ENCODE data around the gene GLUL.
A peak's percentile ranks its signal among the peaks of the same experiment; 100 is the strongest.

GLUL gene

DNA sequence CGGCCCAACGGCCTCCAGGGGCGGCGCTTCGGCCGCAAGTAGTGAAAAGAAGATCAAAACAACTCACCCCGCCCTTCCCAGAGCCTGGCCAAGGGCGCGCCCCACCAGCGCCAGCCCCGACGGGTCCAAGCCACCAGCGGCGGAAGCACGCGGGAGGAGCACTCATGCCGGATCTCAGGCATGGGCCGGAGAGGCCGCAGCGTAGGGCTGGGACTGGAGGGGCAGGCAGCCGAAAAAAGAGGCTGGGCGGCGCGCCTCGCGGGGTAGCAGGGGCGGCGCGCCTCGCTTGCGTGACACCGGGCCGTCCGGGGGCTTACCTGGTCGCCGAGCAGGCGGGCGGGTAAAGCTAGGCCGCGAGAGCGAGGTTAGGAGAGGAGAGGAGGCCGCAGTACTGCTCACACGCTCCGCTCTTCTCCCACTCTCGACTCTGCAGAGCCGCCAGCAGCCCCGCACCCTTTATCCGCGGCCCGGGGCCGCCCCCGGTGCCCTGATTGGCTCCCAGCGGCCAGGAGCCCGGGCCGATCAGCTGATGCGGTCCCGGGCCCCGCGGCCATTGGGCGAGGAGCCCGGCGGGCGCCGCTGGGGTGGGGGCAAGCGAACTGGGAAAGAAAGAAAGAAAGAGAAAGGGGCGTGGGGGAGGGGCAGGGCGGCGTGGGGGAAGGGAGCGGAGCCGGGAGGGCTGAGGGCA, at the start of gene GLUL:
Gene GLUL (minus strand): TSS at position 429 of the 688 bp plus-strand sequence. CDS start 3,053 bp downstream, outside the sequence.
- Histone ChIP-seq H3K36me3 (ENCODE audit: control insufficient read depth in 1 of 2, insufficient read depth in 2 of 2, low read length in 2 of 2) (peaks cover 13 to 21% of the 10 kb centered on the region in 2 donors), H3K9ac (ENCODE audit: low read depth in 1 of 2, low read length in 2 of 2) (peak within 1 kb of the TSS; percentile 73 to 81), H3K4me1 (ENCODE audit: control insufficient read depth in 1 of 2, insufficient read depth in 2 of 2, low read length in 2 of 2) (peaks cover 8 to 19% of the 10 kb centered on the region in 2 donors), H3K27me3 (ENCODE audit: control insufficient read depth in 1 of 2, insufficient read depth in 2 of 2, low read length in 2 of 2) (no peaks in the 10 kb centered on the region), H3K4me3 (ENCODE audit: low read depth in 1 of 2, low read length in 2 of 2) (peak within 1 kb of the TSS; percentile 77 to 84), H3K9me3 (ENCODE audit: control insufficient read depth in 1 of 2, low read length in 2 of 2) (no peaks in the 10 kb centered on the region), H3K27ac (ENCODE audit: low read depth, low read length) (peak within 1 kb of the TSS; percentile 89)

DNA sequence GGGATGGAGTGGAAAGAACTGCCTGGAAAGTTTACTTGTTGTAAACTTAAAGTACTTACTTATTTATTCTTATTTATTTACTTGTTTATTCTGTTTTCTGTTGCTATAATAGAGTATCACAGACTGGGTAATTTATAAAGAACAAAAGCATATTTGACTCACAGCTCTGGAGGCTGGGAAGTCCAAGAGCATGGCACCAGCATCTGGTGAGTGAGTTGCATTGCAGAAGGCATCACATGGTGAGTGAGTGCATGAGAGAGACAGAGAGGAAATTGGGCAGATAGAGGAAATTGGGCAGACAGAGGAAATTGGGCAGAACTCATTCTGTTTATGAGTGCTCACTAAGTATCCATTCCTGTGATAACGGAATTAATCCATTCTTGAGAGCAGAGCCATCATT, 46.7 kb upstream of the GLUL start:
- Histone ChIP-seq H3K4me1 (ENCODE audit: control insufficient read depth in 1 of 2, insufficient read depth in 2 of 2, low read length in 2 of 2) (no peaks in the 10 kb centered on the region), H3K36me3 (ENCODE audit: control insufficient read depth in 1 of 2, insufficient read depth in 2 of 2, low read length in 2 of 2) (no peaks in the 10 kb centered on the region), H3K9me3 (ENCODE audit: control insufficient read depth in 1 of 2, low read length in 2 of 2) (peaks cover 2 to 6% of the 10 kb centered on the region in 2 donors), H3K27me3 (ENCODE audit: control insufficient read depth in 1 of 2, insufficient read depth in 2 of 2, low read length in 2 of 2) (no peaks in the 10 kb centered on the region), H3K9ac (ENCODE audit: low read depth in 1 of 2, low read length in 2 of 2) (no peak overlapping the region), H3K4me3 (ENCODE audit: low read depth in 1 of 2, low read length in 2 of 2) (no peak overlapping the region), H3K27ac (ENCODE audit: low read depth, low read length) (no peak overlapping the region)

DNA sequence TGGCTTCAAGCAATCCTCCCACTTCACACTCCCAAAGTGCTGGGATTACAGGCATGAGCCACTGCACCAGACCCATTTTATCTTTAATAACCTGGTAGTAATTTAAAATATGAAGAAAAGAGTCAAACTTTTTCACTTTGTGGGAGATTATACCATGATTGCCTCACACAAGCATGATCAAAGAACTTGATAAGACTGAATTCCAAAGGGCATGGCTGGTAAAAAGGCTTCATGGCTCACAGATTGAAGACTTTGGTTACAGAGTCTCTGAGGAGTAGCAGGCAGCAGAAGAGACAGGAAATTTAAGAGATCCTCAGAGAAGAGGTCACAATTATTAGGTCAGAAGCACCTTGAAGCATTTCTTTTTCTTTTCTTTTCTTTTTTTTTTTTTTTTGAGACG, 42.0 kb upstream of the GLUL start:
- H3K27ac ChIP-seq (ENCODE audit: low read depth, low read length): no peak overlapping the region
- H3K27me3 ChIP-seq (ENCODE audit: control insufficient read depth in 1 of 2, insufficient read depth in 2 of 2, low read length in 2 of 2): no peaks in the 10 kb centered on the region
- no peaks in the 10 kb centered on the region for H3K4me1 ChIP-seq (ENCODE audit: control insufficient read depth in 1 of 2, insufficient read depth in 2 of 2, low read length in 2 of 2)
- no peaks in the 10 kb centered on the region for H3K36me3 ChIP-seq (ENCODE audit: control insufficient read depth in 1 of 2, insufficient read depth in 2 of 2, low read length in 2 of 2)
- H3K9me3 ChIP-seq (ENCODE audit: control insufficient read depth in 1 of 2, low read length in 2 of 2): peaks cover under 1 to 2% of the 10 kb centered on the region in 2 donors
- H3K4me3 ChIP-seq (ENCODE audit: low read depth in 1 of 2, low read length in 2 of 2): no peak overlapping the region
- no peak overlapping the region for H3K9ac ChIP-seq (ENCODE audit: low read depth in 1 of 2, low read length in 2 of 2)

DNA sequence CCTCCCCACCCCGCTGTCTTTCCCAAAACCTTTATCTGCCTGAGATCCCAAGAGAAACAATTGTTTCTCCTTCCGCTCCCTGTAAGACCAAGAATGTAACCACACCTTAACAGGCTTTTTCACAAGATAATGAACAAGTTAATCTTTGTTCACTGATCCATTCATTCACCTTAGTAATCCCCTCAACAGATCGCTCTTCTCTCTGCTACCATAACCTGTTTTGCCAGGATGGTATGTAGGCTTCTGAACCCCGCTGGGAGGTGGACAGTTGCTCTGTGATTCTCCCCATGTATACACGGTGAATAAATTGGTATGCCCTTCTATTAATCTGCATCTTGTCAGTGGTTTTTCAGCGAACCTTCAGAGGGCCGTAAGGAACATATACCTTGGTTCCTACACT, 39.7 kb upstream of the GLUL start:
- no peaks in the 10 kb centered on the region for H3K9me3 ChIP-seq (ENCODE audit: control insufficient read depth in 1 of 2, low read length in 2 of 2)
- H3K4me1 ChIP-seq (ENCODE audit: control insufficient read depth in 1 of 2, insufficient read depth in 2 of 2, low read length in 2 of 2): no peaks in the 10 kb centered on the region
- H3K36me3 ChIP-seq (ENCODE audit: control insufficient read depth in 1 of 2, insufficient read depth in 2 of 2, low read length in 2 of 2): no peaks in the 10 kb centered on the region
- no peak overlapping the region for H3K4me3 ChIP-seq (ENCODE audit: low read depth in 1 of 2, low read length in 2 of 2)
- H3K27ac ChIP-seq (ENCODE audit: low read depth, low read length): no peak overlapping the region
- no peak overlapping the region for H3K9ac ChIP-seq (ENCODE audit: low read depth in 1 of 2, low read length in 2 of 2)
- no peaks in the 10 kb centered on the region for H3K27me3 ChIP-seq (ENCODE audit: control insufficient read depth in 1 of 2, insufficient read depth in 2 of 2, low read length in 2 of 2)

DNA sequence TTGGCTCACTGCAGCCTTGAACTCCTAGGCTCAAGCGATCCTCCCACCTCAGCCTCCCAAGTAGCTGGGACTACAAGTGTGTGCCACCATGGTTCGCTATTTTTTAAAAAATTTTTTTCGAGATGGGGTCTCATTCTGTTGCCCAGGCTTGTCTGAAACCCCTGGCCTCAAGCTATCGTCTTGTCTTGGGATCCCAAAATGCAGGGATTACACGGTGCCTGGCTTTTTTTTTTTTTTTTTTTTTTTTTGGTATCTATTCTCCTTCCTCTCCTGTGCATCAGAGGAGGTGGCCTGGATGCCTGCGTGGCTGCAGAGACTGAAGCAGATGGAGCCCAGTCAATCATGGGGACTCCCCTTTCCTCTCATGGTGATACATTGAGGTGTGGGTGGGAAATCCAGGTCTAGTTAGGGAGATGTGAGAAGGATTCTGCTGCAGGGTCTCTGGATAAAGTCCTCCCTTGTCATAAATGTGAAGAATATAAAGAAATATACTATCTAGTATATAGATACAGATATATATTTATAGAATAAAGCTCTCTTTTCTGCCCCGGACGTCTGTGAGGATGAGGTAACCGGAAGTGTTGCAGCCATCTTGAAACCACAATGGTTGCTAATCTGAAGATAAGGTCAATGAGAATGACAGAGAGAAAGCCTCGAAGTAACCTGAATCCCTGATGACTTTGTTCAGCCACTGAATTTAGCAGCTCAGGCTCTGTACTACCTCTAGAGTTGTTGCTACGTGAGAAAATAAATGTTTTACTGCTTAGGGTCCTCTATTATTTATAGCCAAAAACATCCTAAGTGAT, 38.9 kb upstream of the GLUL start:
- Histone ChIP-seq H3K4me1 (ENCODE audit: control insufficient read depth in 1 of 2, insufficient read depth in 2 of 2, low read length in 2 of 2) (no peaks in the 10 kb centered on the region), H3K9me3 (ENCODE audit: control insufficient read depth in 1 of 2, low read length in 2 of 2) (no peaks in the 10 kb centered on the region), H3K27ac (ENCODE audit: low read depth, low read length) (no peak overlapping the region), H3K9ac (ENCODE audit: low read depth in 1 of 2, low read length in 2 of 2) (no peak overlapping the region), H3K4me3 (ENCODE audit: low read depth in 1 of 2, low read length in 2 of 2) (no peak overlapping the region), H3K36me3 (ENCODE audit: control insufficient read depth in 1 of 2, insufficient read depth in 2 of 2, low read length in 2 of 2) (no peaks in the 10 kb centered on the region), H3K27me3 (ENCODE audit: control insufficient read depth in 1 of 2, insufficient read depth in 2 of 2, low read length in 2 of 2) (no peaks in the 10 kb centered on the region)

DNA sequence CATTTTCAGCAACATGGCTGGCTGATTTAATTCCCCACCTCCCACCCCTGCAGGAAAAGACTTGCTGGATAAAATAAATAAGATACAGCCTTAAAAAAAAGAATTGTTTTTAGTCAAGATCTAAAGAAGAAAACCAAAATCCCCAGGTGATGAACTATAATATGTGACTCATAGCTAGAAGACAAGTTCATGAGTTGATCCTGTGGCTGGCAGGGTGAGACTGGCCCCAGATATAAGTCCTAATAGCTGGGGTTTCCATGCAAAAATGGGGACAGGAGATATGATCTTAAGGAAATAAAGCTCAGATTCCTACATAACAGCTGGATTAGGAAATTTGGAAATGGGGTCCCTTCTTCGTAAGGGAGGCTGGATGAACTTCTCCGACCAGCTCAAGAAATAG, 36.5 kb upstream of the GLUL start:
- Histone ChIP-seq H3K27me3 (ENCODE audit: control insufficient read depth in 1 of 2, insufficient read depth in 2 of 2, low read length in 2 of 2) (no peaks in the 10 kb centered on the region), H3K9ac (ENCODE audit: low read depth in 1 of 2, low read length in 2 of 2) (no peak overlapping the region), H3K4me1 (ENCODE audit: control insufficient read depth in 1 of 2, insufficient read depth in 2 of 2, low read length in 2 of 2) (no peaks in the 10 kb centered on the region), H3K27ac (ENCODE audit: low read depth, low read length) (no peak overlapping the region), H3K9me3 (ENCODE audit: control insufficient read depth in 1 of 2, low read length in 2 of 2) (no peaks in the 10 kb centered on the region), H3K4me3 (ENCODE audit: low read depth in 1 of 2, low read length in 2 of 2) (no peak overlapping the region), H3K36me3 (ENCODE audit: control insufficient read depth in 1 of 2, insufficient read depth in 2 of 2, low read length in 2 of 2) (no peaks in the 10 kb centered on the region)

DNA sequence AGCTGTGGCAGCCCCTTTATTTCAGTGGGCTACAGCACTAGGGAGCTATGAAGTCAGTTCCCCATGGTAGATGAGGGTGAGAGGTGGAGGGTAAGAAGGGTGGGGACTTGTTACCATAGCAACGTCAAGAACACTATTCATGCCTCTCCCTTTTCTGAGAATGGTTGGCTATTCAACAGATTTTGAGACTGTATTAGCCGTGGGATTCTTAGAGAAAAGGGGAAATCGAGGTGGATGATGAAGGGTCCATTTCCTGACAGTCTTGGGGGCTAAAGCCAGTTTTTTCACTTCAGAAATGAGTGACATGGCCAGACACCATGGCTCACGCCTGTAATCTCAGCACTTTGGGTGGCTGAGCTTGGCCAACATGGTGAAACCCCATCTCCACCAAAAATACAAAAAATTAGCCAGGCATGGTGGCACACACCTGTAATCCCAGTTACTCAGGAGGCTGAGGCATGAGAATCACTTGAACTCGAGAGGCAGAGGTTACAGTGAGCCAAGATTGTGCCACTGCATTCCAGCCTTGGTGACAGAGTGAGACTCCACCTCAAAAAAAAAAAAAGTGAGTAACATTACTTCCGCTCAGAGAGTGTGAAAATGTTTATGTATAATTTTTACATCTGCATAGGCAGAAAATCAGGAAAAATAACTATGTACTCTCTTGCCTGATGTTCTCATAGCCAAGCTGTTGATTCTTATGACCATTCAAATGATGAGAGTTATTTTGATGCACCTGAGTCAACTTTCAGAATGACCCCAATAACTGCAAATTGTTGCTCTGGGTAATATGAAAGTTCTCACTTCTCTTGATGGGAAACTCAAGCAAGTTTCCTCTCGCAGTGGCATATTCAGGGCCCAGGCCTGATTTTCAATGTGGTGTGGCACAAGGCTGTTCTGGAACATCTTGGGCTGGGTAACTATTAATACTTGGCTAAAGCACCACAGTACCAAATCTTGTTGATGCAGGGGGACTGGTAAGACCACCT, 35.1 kb upstream of the GLUL start:
- H3K27me3 ChIP-seq (ENCODE audit: control insufficient read depth in 1 of 2, insufficient read depth in 2 of 2, low read length in 2 of 2): no peaks in the 10 kb centered on the region
- no peaks in the 10 kb centered on the region for H3K36me3 ChIP-seq (ENCODE audit: control insufficient read depth in 1 of 2, insufficient read depth in 2 of 2, low read length in 2 of 2)
- H3K4me1 ChIP-seq (ENCODE audit: control insufficient read depth in 1 of 2, insufficient read depth in 2 of 2, low read length in 2 of 2): no peaks in the 10 kb centered on the region
- no peak overlapping the region for H3K27ac ChIP-seq (ENCODE audit: low read depth, low read length)
- no peak overlapping the region for H3K4me3 ChIP-seq (ENCODE audit: low read depth in 1 of 2, low read length in 2 of 2)
- H3K9ac ChIP-seq (ENCODE audit: low read depth in 1 of 2, low read length in 2 of 2): no peak overlapping the region
- no peaks in the 10 kb centered on the region for H3K9me3 ChIP-seq (ENCODE audit: control insufficient read depth in 1 of 2, low read length in 2 of 2)

DNA sequence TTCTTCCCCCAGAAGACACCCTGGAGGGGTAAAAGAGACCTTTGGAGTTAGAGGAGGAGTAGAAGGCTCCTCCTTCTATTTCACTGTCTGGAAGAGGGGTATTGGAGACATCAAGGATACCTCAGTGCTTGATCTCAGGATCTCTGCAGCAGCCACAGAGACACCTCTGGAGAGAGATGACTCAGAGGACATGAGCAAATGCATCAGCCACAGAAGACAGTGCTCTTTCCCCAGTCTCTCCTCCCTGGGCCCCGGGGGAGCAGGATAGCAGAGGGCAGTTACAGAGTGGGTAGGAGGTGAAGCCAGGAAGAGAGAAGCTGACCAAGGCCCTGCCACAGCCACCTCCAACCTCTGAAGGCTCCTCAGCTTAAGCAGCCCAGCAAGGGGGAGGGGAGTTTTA, 24.2 kb upstream of the GLUL start:
- Histone ChIP-seq H3K4me1 (ENCODE audit: control insufficient read depth in 1 of 2, insufficient read depth in 2 of 2, low read length in 2 of 2) (no peaks in the 10 kb centered on the region), H3K9me3 (ENCODE audit: control insufficient read depth in 1 of 2, low read length in 2 of 2) (no peaks in the 10 kb centered on the region), H3K36me3 (ENCODE audit: control insufficient read depth in 1 of 2, insufficient read depth in 2 of 2, low read length in 2 of 2) (no peaks in the 10 kb centered on the region), H3K27me3 (ENCODE audit: control insufficient read depth in 1 of 2, insufficient read depth in 2 of 2, low read length in 2 of 2) (no peaks in the 10 kb centered on the region), H3K9ac (ENCODE audit: low read depth in 1 of 2, low read length in 2 of 2) (no peak overlapping the region), H3K4me3 (ENCODE audit: low read depth in 1 of 2, low read length in 2 of 2) (no peak overlapping the region), H3K27ac (ENCODE audit: low read depth, low read length) (no peak overlapping the region)

DNA sequence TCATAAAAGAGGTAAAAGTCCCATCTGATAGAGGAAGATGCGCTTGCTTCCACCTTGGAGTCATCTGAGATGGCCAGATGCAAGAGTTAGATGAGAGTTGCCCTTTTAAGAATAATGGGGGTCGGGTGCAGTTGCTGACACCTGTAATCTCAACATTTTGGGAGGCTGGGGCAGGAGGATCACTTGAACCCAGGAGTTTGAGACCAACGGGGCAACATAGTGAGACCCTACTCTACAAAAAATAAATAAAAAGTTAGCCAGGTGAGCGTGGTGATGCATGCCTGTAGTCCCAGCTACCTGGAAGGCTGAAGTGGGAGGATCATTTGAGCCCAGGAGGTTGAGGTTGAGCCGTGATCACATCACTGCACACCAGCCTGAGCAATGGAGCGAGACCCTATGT, 22.4 kb upstream of the GLUL start:
- Histone ChIP-seq H3K4me3 (ENCODE audit: low read depth in 1 of 2, low read length in 2 of 2) (no peak overlapping the region), H3K9ac (ENCODE audit: low read depth in 1 of 2, low read length in 2 of 2) (no peak overlapping the region), H3K4me1 (ENCODE audit: control insufficient read depth in 1 of 2, insufficient read depth in 2 of 2, low read length in 2 of 2) (peaks cover 0 to under 1% of the 10 kb centered on the region in 2 donors), H3K36me3 (ENCODE audit: control insufficient read depth in 1 of 2, insufficient read depth in 2 of 2, low read length in 2 of 2) (no peaks in the 10 kb centered on the region), H3K27me3 (ENCODE audit: control insufficient read depth in 1 of 2, insufficient read depth in 2 of 2, low read length in 2 of 2) (no peaks in the 10 kb centered on the region), H3K27ac (ENCODE audit: low read depth, low read length) (no peak overlapping the region), H3K9me3 (ENCODE audit: control insufficient read depth in 1 of 2, low read length in 2 of 2) (no peaks in the 10 kb centered on the region)

All from duodenal mucosa (tissue), 2 donors.